ENCODE measurements around the gene HMGA1.
"Not testable (repeated sequence)": the region's sequence is repeated elsewhere in the genome, so short reads cannot be mapped to it uniquely, and the experiment has no call there.

HMGA1 gene

DNA sequence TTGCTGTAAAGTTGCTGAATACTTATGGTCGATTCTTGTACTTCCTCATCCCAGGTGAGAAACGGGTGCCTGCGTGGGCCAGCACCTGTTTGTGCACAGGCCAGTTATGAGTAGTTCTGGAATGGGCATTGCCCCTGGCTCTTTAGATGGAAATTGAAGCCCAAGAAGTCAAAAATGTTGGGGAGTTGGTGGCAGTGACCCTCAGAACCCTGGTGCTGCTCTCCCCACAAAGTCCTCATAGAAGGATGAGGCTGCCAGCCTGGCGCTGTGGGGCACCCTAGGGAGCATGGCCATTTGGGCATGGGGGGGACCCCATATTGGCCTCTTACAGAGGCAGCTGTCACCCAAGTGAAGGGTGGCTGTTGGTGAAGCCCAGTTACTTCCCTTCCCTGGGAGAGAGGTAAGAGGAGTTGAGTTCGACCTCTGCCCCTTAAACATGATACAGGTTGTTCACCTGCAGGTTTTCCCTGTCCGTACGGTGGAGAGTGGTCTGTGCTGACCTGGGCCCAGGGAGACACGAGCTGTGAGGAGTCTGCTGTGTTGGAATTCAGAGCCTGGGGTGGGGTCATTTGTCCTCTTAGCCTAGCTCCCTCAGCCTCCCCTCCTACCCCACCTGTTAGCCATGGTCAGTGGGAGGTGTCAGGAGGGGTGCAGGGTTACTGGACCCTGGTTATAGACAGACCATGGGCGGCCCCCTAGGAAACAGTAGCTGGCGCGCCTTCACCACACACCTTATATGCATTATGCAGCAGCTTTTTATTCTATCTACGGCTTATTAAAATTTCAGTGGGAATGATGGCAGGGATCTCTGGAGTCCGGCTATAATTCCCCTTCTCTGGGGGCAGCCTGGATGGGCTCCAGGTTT is 4.9 kb downstream of the HMGA1 start:
- no peak for DNase-seq

- no peak for DNase-seq
Observed at GRCh38 chr6:34242252-34243130, 5.8 kb downstream of the HMGA1 start.

GRCh38 chr6:34243131-34243771 is 6.6 kb downstream of the HMGA1 start:
- DNase-seq: no peak

DNA sequence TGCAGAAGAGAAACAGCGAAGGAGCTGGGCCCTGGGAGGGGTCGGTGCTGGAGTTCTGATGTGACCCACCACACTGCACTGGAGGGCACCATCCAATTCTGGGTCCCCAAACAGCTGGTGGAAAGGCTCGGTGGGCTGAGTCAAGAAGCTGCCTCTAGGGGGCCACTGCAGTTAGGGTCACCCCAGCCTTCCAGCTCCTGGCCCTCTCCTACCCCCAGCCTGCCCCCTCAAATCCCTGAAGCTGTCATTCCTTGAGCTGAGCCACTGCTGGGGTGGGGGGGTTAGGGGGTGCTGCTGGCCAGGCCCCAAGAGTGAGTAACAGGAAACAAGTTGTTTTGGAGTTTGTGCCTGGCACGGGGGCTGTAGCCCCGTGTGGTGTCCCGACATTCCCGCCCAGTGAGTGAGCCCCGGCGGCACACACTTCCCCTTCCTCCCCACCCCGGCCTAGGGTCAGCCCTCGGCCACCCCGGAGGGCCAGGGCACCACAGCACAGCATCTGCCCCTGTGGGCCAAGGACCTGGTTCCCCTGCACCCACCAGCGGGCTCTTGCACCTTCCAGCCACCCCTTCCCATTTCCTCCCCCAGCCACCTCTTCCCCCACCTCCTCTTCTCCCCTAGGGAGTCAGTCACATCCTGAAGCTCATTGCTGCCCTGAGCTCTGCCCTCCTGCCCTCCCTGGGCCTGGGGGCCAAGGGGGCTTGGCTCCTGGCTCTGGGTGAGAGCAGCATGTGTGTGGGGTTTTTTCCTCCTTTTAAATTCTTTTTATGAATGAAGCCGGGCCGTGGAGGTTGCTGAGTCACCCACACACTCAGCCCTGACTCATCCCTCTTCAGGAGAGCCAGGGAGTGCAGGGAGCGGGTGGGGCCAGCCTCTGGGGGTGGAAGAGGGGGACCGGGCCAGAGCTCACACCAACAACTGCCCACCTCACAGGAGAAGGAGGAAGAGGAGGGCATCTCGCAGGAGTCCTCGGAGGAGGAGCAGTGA is 7.5 kb downstream of the HMGA1 start:
- peak; percentile 86 for DNase-seq

GRCh38 chr6:34245032-34245760 is 8.5 kb downstream of the HMGA1 start:
- not testable (repeated sequence) for DNase-seq

DNA sequence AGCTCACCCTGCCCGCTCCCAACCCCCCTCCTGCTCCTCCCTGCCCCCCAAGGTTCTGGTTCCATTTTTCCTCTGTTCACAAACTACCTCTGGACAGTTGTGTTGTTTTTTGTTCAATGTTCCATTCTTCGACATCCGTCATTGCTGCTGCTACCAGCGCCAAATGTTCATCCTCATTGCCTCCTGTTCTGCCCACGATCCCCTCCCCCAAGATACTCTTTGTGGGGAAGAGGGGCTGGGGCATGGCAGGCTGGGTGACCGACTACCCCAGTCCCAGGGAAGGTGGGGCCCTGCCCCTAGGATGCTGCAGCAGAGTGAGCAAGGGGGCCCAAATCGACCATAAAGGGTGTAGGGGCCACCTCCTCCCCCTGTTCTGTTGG is 9.1 kb downstream of the HMGA1 start:
- not testable (repeated sequence) for DNase-seq

DNA sequence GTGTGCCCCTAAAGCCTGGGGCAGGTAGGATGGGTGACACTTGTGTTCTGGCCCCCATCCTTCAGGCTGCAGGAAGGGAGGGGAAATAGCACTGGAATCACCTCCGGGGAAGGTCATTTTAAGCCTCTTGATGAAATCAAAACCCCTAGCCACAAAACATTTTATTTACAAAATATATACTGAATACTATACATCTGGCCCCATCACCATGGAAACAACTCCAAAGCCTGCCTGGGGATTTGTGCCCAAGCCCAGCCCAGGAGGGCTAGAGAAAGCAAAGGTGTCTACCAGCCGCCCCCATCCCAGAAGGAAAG is 9.5 kb downstream of the HMGA1 start:
- DNase-seq: no peak

DNA sequence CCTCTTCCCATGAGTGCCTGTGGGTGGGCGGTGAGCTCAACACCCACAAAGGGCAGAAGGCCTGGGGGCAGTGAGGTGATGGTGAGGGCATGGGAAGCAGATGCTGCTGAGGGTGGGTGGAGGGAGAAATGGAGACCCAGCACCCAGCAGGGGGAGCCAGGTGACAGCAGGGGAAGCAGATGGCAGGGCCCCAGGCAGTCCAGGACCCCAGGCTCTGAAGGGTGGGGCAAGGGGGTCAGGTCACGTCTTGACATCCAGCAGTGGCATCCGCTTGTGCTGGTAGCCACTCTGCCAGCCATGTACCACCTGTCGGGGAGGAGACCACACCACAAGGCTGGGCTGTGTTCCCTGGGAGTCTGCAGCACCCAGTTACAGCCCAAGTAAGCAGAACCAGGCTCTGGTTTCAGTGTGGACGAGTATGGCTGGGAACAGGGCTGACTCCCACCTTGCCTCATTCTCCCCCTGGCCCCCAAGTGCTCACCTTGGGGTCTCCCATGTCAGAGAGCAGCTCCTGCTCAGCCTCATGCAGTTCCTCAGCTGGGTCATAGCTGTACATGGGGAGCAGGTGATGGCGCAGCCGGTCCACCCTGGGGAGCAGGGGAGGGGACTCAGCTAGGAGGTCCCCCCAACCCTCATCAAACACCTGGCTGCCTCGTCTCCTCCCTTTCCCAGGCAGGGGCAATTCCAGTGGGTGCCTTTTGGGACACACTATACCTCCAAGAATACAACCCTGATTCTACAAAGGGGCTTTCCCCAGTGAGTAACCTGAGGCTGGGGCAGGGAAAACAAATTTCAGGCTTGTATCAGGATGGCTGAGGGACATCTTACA is 10.1 kb downstream of the HMGA1 start:
- no peak for DNase-seq

- no peak for DNase-seq
Observed at GRCh38 chr6:34247481-34248197, 11.0 kb downstream of the HMGA1 start.

DNA sequence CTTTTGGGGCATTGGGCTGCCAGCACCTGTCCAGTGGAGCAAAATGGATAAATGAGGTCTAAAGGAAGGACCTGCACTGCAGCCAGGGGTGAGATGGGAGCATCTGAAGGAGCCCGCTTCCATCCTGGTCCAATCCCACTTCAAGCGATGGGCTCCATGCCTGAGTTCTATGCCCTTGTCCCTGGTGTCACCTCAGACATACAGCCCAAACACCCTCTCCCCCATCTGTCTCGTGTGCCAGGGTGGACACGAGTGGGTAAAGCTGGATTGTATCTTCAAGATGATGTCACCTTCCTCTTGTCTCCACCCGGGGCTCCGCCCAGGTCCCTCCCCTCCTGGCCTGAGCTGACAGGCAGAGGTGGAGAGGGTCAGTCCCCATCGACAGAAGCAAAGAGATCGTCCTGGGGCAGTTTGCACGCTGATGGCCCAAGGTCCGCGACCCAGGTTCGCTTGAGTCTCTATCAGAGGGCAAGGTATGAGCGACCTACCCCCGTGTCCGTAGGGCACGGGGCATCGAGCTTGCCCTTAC is 11.6 kb downstream of the HMGA1 start:
- peak; percentile 38 for DNase-seq

- peak; percentile 79 for DNase-seq
Observed at GRCh38 chr6:34248727-34249468, 12.2 kb downstream of the HMGA1 start, which contains the start of gene SMIM29. Gene SMIM29 (minus strand): TSS chr6:34249006. CDS start chr6:34247791, 1,215 bp downstream.

DNA sequence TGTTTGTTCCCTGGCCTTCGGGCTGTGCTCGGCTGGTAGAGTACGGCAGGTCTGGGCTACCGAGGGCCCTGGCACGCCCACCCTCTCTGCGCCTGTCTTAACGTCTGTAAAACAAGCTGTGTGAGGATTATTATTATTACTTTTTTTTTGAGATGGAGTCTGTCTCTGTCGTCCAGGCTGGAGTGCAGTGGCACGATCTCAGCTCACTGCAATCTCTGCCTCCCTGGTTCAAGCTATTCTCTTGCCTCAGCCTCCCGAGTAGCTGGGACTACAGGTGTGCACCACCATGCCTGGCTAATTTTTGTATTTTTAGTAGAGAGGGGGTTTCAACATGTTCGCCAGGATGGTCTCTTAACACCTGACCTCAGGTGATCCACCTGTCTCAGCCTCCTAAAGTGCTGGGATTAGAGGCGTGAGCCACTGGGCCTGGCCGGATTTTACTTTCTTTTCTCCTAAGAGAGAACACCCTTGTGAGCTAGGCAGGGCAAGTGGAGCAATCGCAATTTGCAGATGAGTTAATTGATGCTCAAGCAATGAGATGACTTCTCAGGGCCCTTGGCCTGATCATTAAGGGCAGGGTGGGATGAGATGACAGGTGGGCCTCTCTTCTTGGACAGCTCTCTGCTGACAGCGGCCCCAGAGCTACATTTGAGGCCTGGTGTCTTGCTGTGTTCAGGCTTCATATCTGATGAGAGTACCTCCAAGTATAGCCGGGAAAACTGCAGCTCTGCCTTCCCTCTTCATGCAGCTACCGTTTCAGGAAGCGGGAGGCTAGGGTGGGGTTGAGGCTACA is 13.0 kb downstream of the HMGA1 start:
- peak; percentile 52 for DNase-seq

DNA sequence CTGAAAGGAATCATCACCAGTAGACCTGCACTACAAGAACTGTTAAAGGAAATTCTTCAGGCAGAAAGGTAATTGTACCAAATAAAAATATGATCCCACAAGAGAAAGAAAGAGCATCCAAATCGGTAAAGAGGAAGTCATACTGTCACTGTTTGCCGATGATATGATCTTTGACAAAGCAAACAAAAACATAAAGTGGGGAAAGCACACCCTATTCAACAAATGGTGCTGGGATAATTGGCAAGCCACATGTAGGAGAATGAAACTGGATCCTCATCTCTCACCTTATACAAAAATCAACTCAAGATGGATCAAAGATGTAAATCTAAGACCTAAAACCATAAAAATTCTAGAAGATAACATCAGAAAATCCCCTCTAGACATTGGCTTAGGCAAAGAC is 15.7 kb downstream of the HMGA1 start:
- DNase-seq: not testable (repeated sequence)

GRCh38 chr6:34259529-34260069 is 22.9 kb downstream of the HMGA1 start:
- DNase-seq: no peak

DNA sequence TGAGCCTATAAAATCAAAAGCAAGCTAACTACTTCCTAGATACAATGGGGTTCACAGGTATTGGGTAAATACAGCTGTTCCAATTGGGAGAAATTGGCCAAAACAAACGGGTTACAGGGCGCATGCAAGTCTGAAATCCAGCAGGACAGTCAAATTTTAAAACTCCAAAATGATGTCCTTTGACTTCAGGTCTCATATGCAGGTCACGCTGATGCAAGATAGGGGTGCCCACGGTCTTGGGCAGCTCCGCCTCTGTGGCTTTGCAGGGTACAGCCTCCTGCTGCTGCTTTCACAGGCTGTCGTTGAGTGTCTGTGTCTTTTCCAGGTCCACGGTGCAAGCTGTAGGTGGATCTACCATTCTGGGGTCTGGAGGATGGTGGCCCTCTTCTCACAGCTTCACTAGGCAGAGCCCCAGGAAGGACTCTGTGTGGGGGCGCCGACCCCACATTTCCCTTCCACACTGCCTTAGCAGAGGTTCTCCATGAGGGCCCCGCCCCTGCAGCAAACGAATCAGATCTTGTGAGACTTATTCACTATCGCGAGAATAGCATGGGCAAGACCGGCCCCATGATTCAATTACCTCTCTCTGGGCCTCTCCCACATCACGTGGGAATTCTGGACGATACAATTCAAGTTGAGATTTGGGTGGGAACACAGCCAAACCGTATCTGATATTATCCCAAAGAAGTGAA is 24.0 kb downstream of the HMGA1 start:
- no peak for DNase-seq

DNA sequence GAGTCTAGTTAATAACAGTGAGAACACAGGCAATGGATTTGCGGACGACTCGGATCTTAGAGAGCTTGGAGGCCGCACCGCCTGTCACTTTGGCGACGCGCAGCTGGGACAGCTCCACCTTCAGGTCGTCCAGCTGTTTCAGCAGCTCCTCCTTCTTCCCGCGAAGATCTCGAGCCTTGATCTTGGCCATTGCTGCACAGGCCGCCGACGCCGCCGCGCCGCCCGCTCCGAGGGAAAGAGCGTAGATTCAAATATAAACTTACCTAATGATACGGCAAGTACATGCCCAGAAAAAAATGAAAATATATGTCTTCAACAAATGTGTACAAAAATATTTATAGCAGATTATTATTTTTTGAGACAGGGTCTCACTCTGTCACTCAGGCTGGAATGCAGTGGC is 26.8 kb downstream of the HMGA1 start:
- DNase-seq: not testable (repeated sequence)

- DNase-seq: no peak
Observed at GRCh38 chr6:34267746-34268145, 31.1 kb downstream of the HMGA1 start.

Measured in kidney glomerular epithelial cell (primary cell).